ENCODE measurements around the gene L3MBTL2.

L3MBTL2 gene

GRCh38 chr22:41215926-41216325, 10.8 kb downstream of the L3MBTL2 start:
- no peak for DNase-seq

GRCh38 chr22:41216984-41217383, 11.9 kb downstream of the L3MBTL2 start:
- no peak for DNase-seq

- DNase-seq, result peak in 1 of 2 donors; percentile 62
These were observed 12.5 kb downstream of the L3MBTL2 start for GRCh38 chr22:41217553-41218157.

- no peak for DNase-seq
These were observed 17.9 kb downstream of the L3MBTL2 start for GRCh38 chr22:41222846-41223507.

GRCh38 chr22:41223535-41223934, 18.4 kb downstream of the L3MBTL2 start:
- DNase-seq, result no peak

- no peak for DNase-seq
These were observed 21.9 kb downstream of the L3MBTL2 start for GRCh38 chr22:41226723-41227655.

- DNase-seq, result no peak
These were observed 24.1 kb downstream of the L3MBTL2 start for GRCh38 chr22:41229215-41229614.

- DNase-seq, result no peak
These were observed 24.8 kb downstream of the L3MBTL2 start for GRCh38 chr22:41229730-41230400.

GRCh38 chr22:41230401-41230785, 25.3 kb downstream of the L3MBTL2 start:
- DNase-seq, result no peak

GRCh38 chr22:41231369-41231768, 26.3 kb downstream of the L3MBTL2 start:
- no peak for DNase-seq

- DNase-seq, result no peak
These were observed 29.9 kb downstream of the L3MBTL2 start for GRCh38 chr22:41234815-41235695.

GRCh38 chr22:41237036-41237706, 32.1 kb downstream of the L3MBTL2 start:
- no peak for DNase-seq

GRCh38 chr22:41237707-41238569, 32.8 kb downstream of the L3MBTL2 start:
- peak; percentile 24 to 65 for DNase-seq

- no peak for DNase-seq
These were observed 33.7 kb downstream of the L3MBTL2 start for GRCh38 chr22:41238570-41239442.

- DNase-seq, result peak; percentile 20 to 50
These were observed 34.5 kb downstream of the L3MBTL2 start for GRCh38 chr22:41239443-41240128.

- peak; percentile 93 to 98 for DNase-seq
These were observed 35.4 kb downstream of the L3MBTL2 start, which contains the start of gene CHADL for GRCh38 chr22:41240377-41241132. Gene CHADL, minus strand, starts transcription at chr22:41240931. Its CDS starts 50 bp downstream, at chr22:41240881.

GRCh38 chr22:41241133-41241676, 36.1 kb downstream of the L3MBTL2 start:
- no peak for DNase-seq

Measured in hippocampal formation (tissue), 2 donors.